Breast epithelium (tissue), 4 donors: ENCODE results near the gene RBBP5. TPM values are rescaled to one million over a fixed set of nuclear protein-coding genes. Genes with fewer than 3 reads are reported as not detected.

Experiments used
- DNase-seq, 2 donors: peaks; one replicate each; pipeline ENCODE4 v3.0.0-alpha.2; 2019; ENCODE audit warnings: low spot score in 2 of 2
- H3K27ac ChIP-seq, 2 donors: fragments of 200-600 bp; sonication (generic) in 1 of 2; one replicate each; pipeline ENCODE4 v1.5.1; 2016 to 2019; ENCODE audit warnings: mild to moderate bottlenecking in 1 of 2
- H3K27me3 ChIP-seq, 2 donors: fragments of 200-600 bp; sonication (generic) in 1 of 2; one replicate each; pipeline versions ENCODE4 v1.5.1 to v1.6.0; 2017 to 2019; ENCODE audit warnings: control low read depth in 1 of 2, mild to moderate bottlenecking in 1 of 2
- H3K36me3 ChIP-seq: fragments of 200-600 bp; one replicate; pipeline ENCODE4 v1.5.1; 2019
- H3K4me1 ChIP-seq, 2 donors: fragments of 200-600 bp; sonication (generic); one replicate each; pipeline ENCODE4 v1.5.1; 2016 to 2019; ENCODE audit warnings: control low read depth in 1 of 2
- H3K4me3 ChIP-seq, 3 donors: fragments of 200-600 bp; sonication (generic); 1 replicate in 2 of 3; 2 replicates in 1 of 3; pipeline ENCODE4 v1.5.1; 2016 to 2019; ENCODE audit warnings: mild to moderate bottlenecking in 3 of 3, moderate library complexity in 2 of 3
- H3K9me3 ChIP-seq, 2 donors: fragments of 200-600 bp; sonication (generic) in 1 of 2; one replicate each; pipeline ENCODE4 v1.5.1; 2016 to 2019; ENCODE audit warnings: control low read depth in 1 of 2
- POLR2A ChIP-seq: fragments of 450-650 bp; IDR thresholded peaks from one replicate; pipeline ENCODE4 v1.6.1; 2016; ENCODE audit warnings: antibody characterized with exemption, mild to moderate bottlenecking, moderate library complexity
- POLR2AphosphoS5 ChIP-seq, 3 donors: sonication (generic); formaldehyde crosslinking; IDR thresholded peaks; one replicate each; pipeline ENCODE4 v1.6.1; 2017; ENCODE audit warnings: antibody characterized with exemption in 3 of 3
- intact Hi-C: fragments of 100-400 bp; cut with DNase I; formaldehyde crosslinking; loops from one replicate; pipeline ENCODE4 v1.15.1; 2023; ENCODE audit warnings: low total_unique reads
- total RNA-seq, 3 donors: library from RNA; depleted of rRNA; stranded (reverse); fragments of >200 nt; gene quantifications; one replicate each; pipeline ENCODE4 v1.1.0, GENCODE V29; 2016
- TF ChIP-seq, protein P1 (sequence below), 3 donors: fragments of 450-650 bp; IDR thresholded peaks; one replicate each; pipeline ENCODE4 v1.5.1; 2016 to 2017; ENCODE audit warnings: antibody characterized with exemption in 3 of 3, mild to moderate bottlenecking in 3 of 3, moderate library complexity in 3 of 3

Gene RBBP5
- total RNA-seq, 3 donors from 2014 or later: 15.7 to 25.5 (median 15.8) TPM

DNA sequence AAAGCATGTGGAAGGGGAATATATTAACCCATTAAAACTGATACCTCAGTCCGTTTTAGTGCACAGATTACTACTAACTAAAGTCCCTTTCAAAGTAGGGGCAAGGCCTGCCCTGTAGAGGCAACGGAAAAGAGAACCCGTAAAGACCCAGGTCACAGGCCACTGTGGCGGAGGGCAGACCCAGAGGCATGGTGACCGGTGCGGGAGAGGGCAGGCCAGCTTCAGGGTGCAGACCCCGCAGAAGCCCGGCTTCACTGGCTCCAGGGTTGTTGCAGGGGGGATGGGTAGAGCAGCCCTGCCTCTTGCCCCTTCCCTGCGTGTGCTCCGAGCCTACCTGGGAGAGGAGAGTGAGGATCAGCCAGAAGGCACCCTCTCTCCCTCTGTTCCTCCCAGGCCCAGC lies 61.0 kb downstream of the RBBP5 start:
- intact Hi-C loops: loop anchor here (5.0 kb wide), 1 partner anchor 73 kb away; no protein-coding TSS in a partner anchor
- Histone ChIP-seq H3K36me3 (no peaks in the 10 kb centered on the region), H3K27ac (no peak overlapping the region), H3K4me3 (no peak overlapping the region), H3K9me3 (no peaks in the 10 kb centered on the region), H3K27me3 (no peaks in the 10 kb centered on the region), H3K4me1 (no peaks in the 10 kb centered on the region)
- no peak for DNase-seq
- TF ChIP-seq POLR2A (no peak), POLR2AphosphoS5 (IDR thresholded peaks at IDR 0.05) (no peak)
- TF ChIP-seq, protein P1, sequence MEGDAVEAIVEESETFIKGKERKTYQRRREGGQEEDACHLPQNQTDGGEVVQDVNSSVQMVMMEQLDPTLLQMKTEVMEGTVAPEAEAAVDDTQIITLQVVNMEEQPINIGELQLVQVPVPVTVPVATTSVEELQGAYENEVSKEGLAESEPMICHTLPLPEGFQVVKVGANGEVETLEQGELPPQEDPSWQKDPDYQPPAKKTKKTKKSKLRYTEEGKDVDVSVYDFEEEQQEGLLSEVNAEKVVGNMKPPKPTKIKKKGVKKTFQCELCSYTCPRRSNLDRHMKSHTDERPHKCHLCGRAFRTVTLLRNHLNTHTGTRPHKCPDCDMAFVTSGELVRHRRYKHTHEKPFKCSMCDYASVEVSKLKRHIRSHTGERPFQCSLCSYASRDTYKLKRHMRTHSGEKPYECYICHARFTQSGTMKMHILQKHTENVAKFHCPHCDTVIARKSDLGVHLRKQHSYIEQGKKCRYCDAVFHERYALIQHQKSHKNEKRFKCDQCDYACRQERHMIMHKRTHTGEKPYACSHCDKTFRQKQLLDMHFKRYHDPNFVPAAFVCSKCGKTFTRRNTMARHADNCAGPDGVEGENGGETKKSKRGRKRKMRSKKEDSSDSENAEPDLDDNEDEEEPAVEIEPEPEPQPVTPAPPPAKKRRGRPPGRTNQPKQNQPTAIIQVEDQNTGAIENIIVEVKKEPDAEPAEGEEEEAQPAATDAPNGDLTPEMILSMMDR (IDR thresholded peaks at IDR 0.05): no peak

DNA sequence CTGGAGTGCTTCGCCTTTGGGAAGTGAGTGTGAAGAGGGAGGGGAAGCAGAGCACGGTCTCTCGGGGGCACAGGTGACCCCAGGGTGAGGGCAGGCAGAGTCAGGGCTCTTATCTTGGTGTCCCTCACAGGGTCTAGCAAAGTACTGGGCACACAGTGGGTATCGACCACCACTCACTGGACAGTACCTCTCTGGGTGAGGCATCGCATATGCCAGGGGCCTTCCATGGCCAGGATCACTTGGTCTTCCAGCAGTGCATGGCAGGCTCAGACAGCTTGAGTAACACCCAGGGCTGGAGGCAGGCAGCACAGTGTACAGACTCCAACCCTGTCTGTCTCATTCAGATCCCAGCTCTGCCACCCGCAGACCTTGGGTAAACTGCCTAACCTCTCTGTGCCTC lies 62.1 kb downstream of the RBBP5 start:
- intact Hi-C loops: loop anchor here (5.0 kb wide), 1 partner anchor 72 kb away; no protein-coding TSS in a partner anchor
- TF ChIP-seq, protein P1 (IDR thresholded peaks at IDR 0.05): no peak
- TF ChIP-seq POLR2AphosphoS5 (IDR thresholded peaks at IDR 0.05) (no peak), POLR2A (no peak)

DNA sequence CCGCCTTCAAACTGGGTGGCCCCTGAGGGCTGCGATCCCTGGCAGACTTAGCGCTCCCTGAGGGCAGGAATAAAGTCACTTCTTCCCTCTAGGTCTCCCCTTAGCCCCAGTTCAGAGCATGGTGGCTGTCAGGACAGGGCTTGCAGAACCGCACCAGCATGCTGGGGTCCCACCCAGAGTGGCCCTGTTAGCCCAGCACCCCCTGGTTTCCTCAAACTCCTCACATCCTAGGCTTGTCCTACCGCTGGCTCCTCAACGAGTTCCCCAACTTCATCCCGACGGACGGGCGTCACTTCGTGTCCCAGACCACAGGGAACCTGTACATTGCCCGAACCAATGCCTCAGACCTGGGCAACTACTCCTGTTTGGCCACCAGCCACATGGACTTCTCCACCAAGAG lies 62.9 kb downstream of the RBBP5 start:
- H3K4me3 ChIP-seq: no peak overlapping the region
- no peak for DNase-seq
- intact Hi-C loops: no loop called here
- H3K9me3 ChIP-seq: no peaks in the 10 kb centered on the region
- no peaks in the 10 kb centered on the region for H3K36me3 ChIP-seq
- no peak overlapping the region for H3K27ac ChIP-seq
- H3K4me1 ChIP-seq: no peaks in the 10 kb centered on the region
- no peaks in the 10 kb centered on the region for H3K27me3 ChIP-seq
- TF ChIP-seq POLR2A: no peak
- no peak for TF ChIP-seq POLR2AphosphoS5 (IDR thresholded peaks at IDR 0.05)
- TF ChIP-seq, protein P1 (IDR thresholded peaks at IDR 0.05): no peak

More for the DNA sequence above, 62.1 kb downstream of the RBBP5 start:
- no peak for DNase-seq
- Histone ChIP-seq H3K4me1 (no peaks in the 10 kb centered on the region), H3K27me3 (no peaks in the 10 kb centered on the region), H3K4me3 (no peak overlapping the region), H3K27ac (no peak overlapping the region), H3K36me3 (no peaks in the 10 kb centered on the region), H3K9me3 (no peaks in the 10 kb centered on the region)

DNA sequence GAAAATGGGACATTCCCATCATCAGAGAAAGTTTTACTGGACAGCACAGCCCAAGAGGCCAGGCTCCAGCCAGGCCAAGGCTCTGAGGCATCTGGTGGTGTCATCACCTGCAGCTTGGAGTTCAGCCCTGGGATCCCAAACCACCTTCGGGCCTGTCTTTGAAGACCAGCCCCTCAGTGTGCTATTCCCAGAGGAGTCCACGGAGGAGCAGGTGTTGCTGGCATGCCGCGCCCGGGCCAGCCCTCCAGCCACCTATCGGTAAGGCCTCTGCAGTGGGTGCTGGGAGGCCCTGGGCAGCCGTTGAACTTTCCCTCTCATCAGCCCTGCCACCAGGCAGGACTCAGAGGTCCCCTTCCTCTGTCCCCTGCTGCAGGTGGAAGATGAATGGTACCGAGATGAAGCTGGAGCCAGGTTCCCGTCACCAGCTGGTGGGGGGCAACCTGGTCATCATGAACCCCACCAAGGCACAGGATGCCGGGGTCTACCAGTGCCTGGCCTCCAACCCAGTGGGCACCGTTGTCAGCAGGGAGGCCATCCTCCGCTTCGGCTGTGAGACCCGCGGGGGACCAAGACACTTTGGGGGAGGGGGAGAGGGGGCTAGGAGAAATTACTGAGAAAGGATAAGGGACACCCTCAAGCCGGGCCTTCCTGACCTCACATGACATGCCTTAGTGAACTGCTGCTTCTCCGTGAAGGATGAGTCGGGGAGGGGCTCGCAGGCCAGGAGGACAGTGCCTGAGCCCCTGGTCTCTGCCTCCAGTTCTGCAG lies 63.8 kb downstream of the RBBP5 start:
- H3K27ac ChIP-seq: no peak overlapping the region
- H3K36me3 ChIP-seq: no peaks in the 10 kb centered on the region
- no peak for DNase-seq
- intact Hi-C loops: no loop called here
- H3K27me3 ChIP-seq: no peaks in the 10 kb centered on the region
- no peak overlapping the region for H3K4me3 ChIP-seq
- H3K4me1 ChIP-seq: no peaks in the 10 kb centered on the region
- no peaks in the 10 kb centered on the region for H3K9me3 ChIP-seq
- no peak for TF ChIP-seq POLR2AphosphoS5 (IDR thresholded peaks at IDR 0.05)
- no peak for TF ChIP-seq POLR2A
- TF ChIP-seq, protein P1 (IDR thresholded peaks at IDR 0.05): no peak

DNA sequence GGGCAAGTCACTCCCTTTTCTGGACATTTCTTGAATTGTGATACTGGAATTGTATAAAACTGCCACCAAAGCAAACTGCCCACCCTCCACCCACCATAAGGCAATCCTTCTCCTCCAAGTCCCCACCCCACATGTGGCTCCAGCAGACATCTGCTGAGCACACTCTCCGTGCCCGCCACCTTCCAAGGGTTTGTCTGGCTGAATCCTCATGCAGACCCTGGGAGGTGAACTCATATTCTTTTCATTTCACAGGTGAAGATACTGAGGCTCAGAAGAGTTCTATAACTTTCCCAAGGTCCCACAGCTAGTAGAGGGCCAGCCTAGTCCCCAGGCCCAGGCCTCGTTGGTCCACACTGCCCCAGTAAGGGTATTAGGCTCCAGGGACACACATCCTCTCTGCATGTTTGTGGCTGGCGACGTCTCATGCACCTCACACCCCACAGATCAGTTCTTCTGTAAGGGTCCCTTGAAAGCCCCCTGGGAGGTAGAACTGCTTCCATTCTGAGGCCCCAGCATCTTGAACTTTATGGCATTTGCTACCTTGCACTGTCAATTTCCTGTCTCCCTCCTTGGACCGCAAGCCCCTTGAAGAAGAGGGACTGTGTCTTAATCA lies 64.7 kb downstream of the RBBP5 start:
- TF ChIP-seq POLR2A: no peak
- no peak for TF ChIP-seq POLR2AphosphoS5 (IDR thresholded peaks at IDR 0.05)
- TF ChIP-seq, protein P1 (IDR thresholded peaks at IDR 0.05): no peak
- H3K27ac ChIP-seq: no peak overlapping the region
- intact Hi-C loops: no loop called here

More for the DNA sequence above, 64.7 kb downstream of the RBBP5 start:
- no peaks in the 10 kb centered on the region for H3K27me3 ChIP-seq
- no peak overlapping the region for H3K4me3 ChIP-seq
- no peaks in the 10 kb centered on the region for H3K36me3 ChIP-seq
- H3K4me1 ChIP-seq: no peaks in the 10 kb centered on the region
- no peak for DNase-seq
- H3K9me3 ChIP-seq: no peaks in the 10 kb centered on the region
